MCF 10A (cell line): ENCODE measurements around the gene EXOG. TPM values are rescaled to one million over a fixed set of nuclear protein-coding genes. Genes with fewer than 3 reads are reported as not detected.

ENCODE experiments used
- BruUV-seq: library from RNA; stranded (reverse); fragments of 400-500 nt; replicated peaks from 2 replicates; lab custom pipeline; 2021; lab: Mats Ljungman, UMichigan
- CTCF ChIA-PET: fragments of 300-600 bp; sonication (Branson Sonifier 250); formaldehyde crosslinking; extraction: SDS; loops from one replicate; lab custom pipeline; 2021; ENCODE audit warnings: antibody characterized with exemption, inconsistent platforms; lab: Yijun Ruan, JAX
- POLR2A ChIA-PET: fragments of 300-600, 350-650 bp; sonication (Branson Sonifier 250); formaldehyde crosslinking; extraction: SDS; loops from one replicate; lab custom pipeline; 2020; ENCODE audit warnings: antibody characterized with exemption, inconsistent platforms; lab: Yijun Ruan, JAX
- DNase-seq: peaks from one replicate; pipeline ENCODE4 v3.0.0-alpha.2; 2018; ENCODE audit not compliant: unreplicated experiment
- H3K27ac Mint-ChIP-seq: one replicate; pipeline ENCODE4 v1.8.0; 2022; ENCODE audit warnings: mild to moderate bottlenecking, low read depth, mixed read lengths; ENCODE audit not compliant: unreplicated experiment
- H3K27me3 Mint-ChIP-seq: one replicate; pipeline ENCODE4 v1.8.0; 2022; ENCODE audit warnings: mixed read lengths; ENCODE audit not compliant: insufficient read depth, unreplicated experiment
- H3K36me3 Mint-ChIP-seq: one replicate; pipeline ENCODE4 v1.8.0; 2022; ENCODE audit warnings: mild to moderate bottlenecking, moderate library complexity, mixed read lengths; ENCODE audit not compliant: insufficient read depth, unreplicated experiment
- H3K4me1 Mint-ChIP-seq: one replicate; pipeline ENCODE4 v1.8.0; 2022; ENCODE audit warnings: mixed read lengths; ENCODE audit not compliant: insufficient read depth, unreplicated experiment
- H3K4me3 Mint-ChIP-seq: one replicate; pipeline ENCODE4 v1.8.0; 2022; ENCODE audit warnings: mild to moderate bottlenecking, moderate library complexity, mixed read lengths; ENCODE audit not compliant: unreplicated experiment
- H3K9me3 Mint-ChIP-seq: one replicate; pipeline ENCODE4 v1.8.0; 2022; ENCODE audit warnings: mixed read lengths; ENCODE audit not compliant: unreplicated experiment
- intact Hi-C: fragments of 100-400 bp; cut with micrococcal nuclease; formaldehyde crosslinking; loops from 2 replicates; pipeline ENCODE4 v1.14.1; 2022
- total RNA-seq: library from RNA; stranded (reverse); gene quantifications from 2 replicates; pipeline ENCODE4 v1.2.3, GENCODE V29; 2022
- TF ChIP-seq, protein P1 (sequence below): fragments of 200-600 bp; IDR thresholded peaks from one replicate; pipeline ENCODE4 v1.8.0; 2022; ENCODE audit warnings: antibody characterized with exemption, mild to moderate bottlenecking; ENCODE audit not compliant: unreplicated experiment

EXOG gene
- total RNA-seq, 1 experiment from 2014 or later, result 17.5 TPM

DNA sequence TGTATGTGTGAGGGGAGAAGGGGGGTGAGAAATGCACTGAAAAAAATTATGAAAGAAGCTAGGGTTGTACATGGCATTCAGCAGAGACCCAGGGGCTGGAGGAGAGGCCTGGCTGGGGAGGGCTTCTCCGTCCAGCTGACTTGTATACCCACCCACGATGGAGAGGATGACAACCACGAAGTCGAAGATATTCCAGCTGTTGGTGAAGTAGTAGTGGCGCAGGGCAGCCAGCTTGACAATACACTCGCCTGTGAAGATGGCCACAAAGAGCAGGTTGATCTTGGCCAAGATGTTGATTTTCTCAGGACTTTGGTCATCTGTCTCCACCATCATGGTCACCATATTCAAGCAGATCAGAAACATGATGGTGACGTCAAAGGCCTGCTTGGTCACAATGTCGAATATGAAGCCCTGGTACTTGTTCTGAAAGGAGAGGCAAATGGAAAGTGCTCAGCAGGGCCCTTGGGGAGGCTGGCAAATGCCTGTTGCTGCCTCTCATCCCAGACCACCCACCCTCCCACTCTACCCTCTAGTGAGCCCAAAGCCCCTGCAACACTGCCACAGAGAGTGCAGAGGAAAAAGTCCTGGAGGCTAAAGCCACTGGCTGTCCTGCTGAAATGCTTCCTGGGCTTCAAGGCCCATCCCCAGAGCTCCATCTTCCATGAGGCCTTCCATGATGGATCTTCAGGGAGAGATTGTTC is 58.1 kb downstream of the EXOG start:
- ChIA-PET POLR2A (no interaction called here), CTCF (interaction anchor here (0.7 to 3.4 kb wide), 4 partner anchors 33 to 495 kb away, joined by 3 to 15 read pairs (median 5); no protein-coding TSS in a partner anchor)
- H3K27ac Mint-ChIP-seq, result no peak overlapping the region
- TF ChIP-seq, protein P1, sequence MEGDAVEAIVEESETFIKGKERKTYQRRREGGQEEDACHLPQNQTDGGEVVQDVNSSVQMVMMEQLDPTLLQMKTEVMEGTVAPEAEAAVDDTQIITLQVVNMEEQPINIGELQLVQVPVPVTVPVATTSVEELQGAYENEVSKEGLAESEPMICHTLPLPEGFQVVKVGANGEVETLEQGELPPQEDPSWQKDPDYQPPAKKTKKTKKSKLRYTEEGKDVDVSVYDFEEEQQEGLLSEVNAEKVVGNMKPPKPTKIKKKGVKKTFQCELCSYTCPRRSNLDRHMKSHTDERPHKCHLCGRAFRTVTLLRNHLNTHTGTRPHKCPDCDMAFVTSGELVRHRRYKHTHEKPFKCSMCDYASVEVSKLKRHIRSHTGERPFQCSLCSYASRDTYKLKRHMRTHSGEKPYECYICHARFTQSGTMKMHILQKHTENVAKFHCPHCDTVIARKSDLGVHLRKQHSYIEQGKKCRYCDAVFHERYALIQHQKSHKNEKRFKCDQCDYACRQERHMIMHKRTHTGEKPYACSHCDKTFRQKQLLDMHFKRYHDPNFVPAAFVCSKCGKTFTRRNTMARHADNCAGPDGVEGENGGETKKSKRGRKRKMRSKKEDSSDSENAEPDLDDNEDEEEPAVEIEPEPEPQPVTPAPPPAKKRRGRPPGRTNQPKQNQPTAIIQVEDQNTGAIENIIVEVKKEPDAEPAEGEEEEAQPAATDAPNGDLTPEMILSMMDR, result no peak
- no peaks in the 10 kb centered on the region for H3K36me3 Mint-ChIP-seq
- no peak overlapping the region for H3K4me3 Mint-ChIP-seq
- no peak for DNase-seq
- H3K4me1 Mint-ChIP-seq, result no peaks in the 10 kb centered on the region
- H3K27me3 Mint-ChIP-seq, result peaks cover 41% of the 10 kb centered on the region
- no peaks in the 10 kb centered on the region for H3K9me3 Mint-ChIP-seq
- intact Hi-C loops, result no loop called here
- no TSS peak for BruUV-seq

DNA sequence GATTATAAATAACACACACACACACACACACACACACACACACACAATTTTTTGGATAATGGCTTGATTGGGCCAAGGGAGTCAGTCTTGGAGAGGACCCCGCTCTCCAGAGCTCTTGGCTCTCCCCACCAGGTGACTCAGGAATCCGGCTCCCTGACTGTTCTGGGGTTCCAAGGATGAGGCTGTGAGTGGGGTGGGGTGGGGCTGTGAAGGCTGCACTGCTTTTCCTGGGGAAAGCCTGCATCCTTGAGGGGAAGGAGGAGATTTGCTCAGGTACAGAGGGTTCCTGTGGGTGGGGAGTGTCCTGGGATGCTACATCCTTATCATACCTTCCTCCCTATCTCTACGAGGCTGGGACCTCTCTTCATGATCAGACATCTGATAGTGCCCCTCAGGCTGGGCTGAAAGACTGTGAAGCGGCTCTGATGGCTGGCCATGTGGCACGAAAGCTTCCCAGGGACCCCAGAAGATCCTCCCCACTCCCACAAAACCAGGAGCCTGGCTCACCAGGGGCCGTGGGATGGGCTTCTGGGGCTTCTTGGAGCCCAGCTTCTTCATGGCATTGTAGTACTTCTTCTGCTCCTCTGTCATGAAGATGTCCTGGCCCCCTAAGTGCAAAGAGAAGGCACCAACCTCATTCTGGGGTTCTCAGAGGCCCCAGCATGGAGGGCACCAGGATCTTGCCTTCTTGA is 59.2 kb downstream of the EXOG start:
- Mint-ChIP-seq H3K27ac (no peak overlapping the region), H3K9me3 (no peaks in the 10 kb centered on the region), H3K4me3 (no peak overlapping the region), H3K36me3 (no peaks in the 10 kb centered on the region), H3K4me1 (no peaks in the 10 kb centered on the region), H3K27me3 (peaks cover 41% of the 10 kb centered on the region)
- intact Hi-C loops, result no loop called here
- ChIA-PET POLR2A (no interaction called here), CTCF (no interaction called here)
- BruUV-seq, result no TSS peak
- TF ChIP-seq, protein P1, result no peak
- DNase-seq, result no peak

DNA sequence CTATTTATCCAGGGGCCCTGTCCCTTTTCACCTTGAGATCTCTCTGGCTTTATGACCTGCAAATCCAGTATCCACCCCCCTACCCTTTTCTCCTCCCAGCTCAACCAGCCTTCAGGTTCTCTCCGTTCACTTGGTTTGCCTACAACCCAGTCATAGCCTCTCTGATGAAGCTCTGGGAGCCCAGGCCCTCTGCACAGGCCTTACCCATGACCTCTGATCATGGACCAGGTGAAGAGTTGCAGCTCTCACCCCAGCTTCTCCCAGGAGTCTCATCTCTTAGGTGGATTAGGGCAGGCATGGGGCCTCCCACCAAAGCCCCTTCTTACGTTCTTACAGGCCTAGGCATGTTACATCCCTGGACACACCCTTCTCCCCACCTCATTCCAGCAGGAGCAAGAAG is 59.8 kb downstream of the EXOG start:
- TF ChIP-seq, protein P1, result no peak
- no peaks in the 10 kb centered on the region for H3K36me3 Mint-ChIP-seq
- no peak overlapping the region for H3K27ac Mint-ChIP-seq
- H3K4me1 Mint-ChIP-seq, result no peaks in the 10 kb centered on the region
- CTCF ChIA-PET, result no interaction called here
- no peak for DNase-seq
- peaks cover 41% of the 10 kb centered on the region for H3K27me3 Mint-ChIP-seq
- POLR2A ChIA-PET, result no interaction called here
- intact Hi-C loops, result no loop called here
- H3K9me3 Mint-ChIP-seq, result no peaks in the 10 kb centered on the region
- no peak overlapping the region for H3K4me3 Mint-ChIP-seq
- no TSS peak for BruUV-seq

DNA sequence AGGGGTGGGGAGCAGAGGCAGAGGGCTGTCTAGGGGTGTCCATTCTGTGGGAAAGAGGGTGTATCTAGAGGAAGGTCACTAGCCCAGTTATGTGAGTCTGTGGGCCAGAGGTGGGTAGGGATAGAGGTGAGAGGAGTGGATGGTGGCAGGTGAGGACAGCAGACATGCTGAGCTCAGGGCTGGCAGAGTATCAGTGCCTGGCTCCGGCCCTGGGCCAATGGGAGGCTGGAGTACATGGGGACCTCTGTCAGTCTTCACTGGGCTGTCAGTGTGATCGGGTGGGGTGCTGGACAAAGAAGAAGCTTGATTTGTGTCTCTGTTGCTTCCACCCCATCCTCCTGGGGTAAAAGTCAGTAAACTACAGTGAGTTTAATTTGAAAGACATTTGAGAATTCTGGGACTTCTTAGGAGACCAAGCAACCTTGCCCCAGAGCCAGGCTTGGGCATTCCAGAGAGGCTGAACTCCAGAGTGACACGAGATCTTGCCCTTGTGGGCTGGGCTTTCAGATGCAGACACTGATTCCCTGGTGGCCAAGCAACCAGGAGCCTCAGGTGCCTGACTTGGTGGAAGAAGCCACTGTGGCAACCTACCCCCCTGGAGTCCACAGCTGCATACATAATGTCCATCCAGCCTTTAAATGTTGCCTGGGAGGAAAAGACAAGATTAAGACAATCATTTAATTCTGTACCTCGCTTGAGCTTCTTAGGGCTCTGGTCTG is 60.7 kb downstream of the EXOG start:
- no peak for DNase-seq
- no peaks in the 10 kb centered on the region for H3K4me1 Mint-ChIP-seq
- POLR2A ChIA-PET, result no interaction called here
- peaks cover 34% of the 10 kb centered on the region for H3K27me3 Mint-ChIP-seq
- CTCF ChIA-PET, result interaction anchor here (0.7 to 1.9 kb wide), 2 partner anchors 35 to 404 kb away, joined by 3 to 5 read pairs; no protein-coding TSS in a partner anchor
- no peaks in the 10 kb centered on the region for H3K36me3 Mint-ChIP-seq
- H3K4me3 Mint-ChIP-seq, result no peak overlapping the region
- intact Hi-C loops, result no loop called here
- no peak overlapping the region for H3K27ac Mint-ChIP-seq
- no peaks in the 10 kb centered on the region for H3K9me3 Mint-ChIP-seq
- no TSS peak for BruUV-seq
- TF ChIP-seq, protein P1, result no peak
